ENCODE data around the gene FHIT. TPM values are rescaled to one million over a fixed set of nuclear protein-coding genes. Genes with fewer than 3 reads are reported as not detected.

Gene FHIT
- total and polyA plus RNA-seq, 10 of the 15 experiments (the other 5 are each of a cell fraction or from before 2014, with no cell fraction given), result 4.2 to 14.9 (median 9.4) TPM

- no peaks in the 10 kb centered on the region for H3K79me2 ChIP-seq (ENCODE audit: control insufficient read depth, insufficient read depth, low read length)
- FAIRE-seq, result no peak
- ChIA-PET SMC1A (ENCODE audit: uncharacterized antibody, unreplicated experiment) (interaction anchor here (1.1 to 1.5 kb wide), 2 partner anchors 19 to 51 kb away, joined by 3 read pairs; no protein-coding TSS in a partner anchor), POLR2A (no interaction called here), RAD21 (ENCODE audit: unreplicated experiment) (no interaction called here), CTCF (no interaction called here)
- no peak overlapping the region for H3K9ac ChIP-seq (ENCODE audit: control insufficient read depth, insufficient read depth, low read length)
- no peaks in the 10 kb centered on the region for H3K9me3 ChIP-seq (replicated peaks; ENCODE audit: control insufficient read depth, insufficient read depth, low read length)
- no peak overlapping the region for H3K27ac ChIP-seq (ENCODE audit: control insufficient read depth, insufficient read depth)
- 84% methylated on average over 4 of the region's 4 CpGs for WGBS (ENCODE audit: insufficient coverage, insufficient replicate concordance, low lambda C conversion rate, missing lambda C conversion rate)
- H3K36me3 ChIP-seq (ENCODE audit: control insufficient read depth in 2 of 2, insufficient read depth in 2 of 2, low read length in 1 of 2), result no peaks in the 10 kb centered on the region
- no peak overlapping the region for H3K4me2 ChIP-seq (ENCODE audit: control insufficient read depth, insufficient read depth)
- TF ChIP-seq RB1 (IDR thresholded peaks at IDR 0.05; ENCODE audit: borderline replicate concordance) (no peak), SMARCA5 (IDR thresholded peaks at IDR 0.05) (no peak), RFX5 (IDR thresholded peaks at IDR 0.05; ENCODE audit: low read depth, low read length) (no peak), MEF2B (IDR thresholded peaks at IDR 0.05; ENCODE audit: partially characterized antibody, poor library complexity, severe bottlenecking) (no peak), POU2F2 (IDR thresholded peaks at IDR 0.05; ENCODE audit: borderline replicate concordance, low read depth, low read length) (no peak)
- no peaks in the 10 kb centered on the region for H4K20me1 ChIP-seq (ENCODE audit: control insufficient read depth, insufficient read depth)
- no TSS peak for BruUV-seq (replicated peaks)
- H3K27me3 ChIP-seq (replicated peaks in 1 of 2; ENCODE audit: control insufficient read depth in 2 of 2, insufficient read depth in 2 of 2, low read length in 1 of 2), result no peaks in the 10 kb centered on the region
- no peak overlapping the region for H2AFZ ChIP-seq (ENCODE audit: control insufficient read depth, low read depth, low read length)
- no peaks in the 10 kb centered on the region for H3K4me1 ChIP-seq (ENCODE audit: control insufficient read depth, insufficient read depth, low read length)
- no peak overlapping the region for H3K4me3 ChIP-seq
- no peak for DNase-seq (ENCODE audit: low read depth, low spot score)
- intact Hi-C loops (cut with micrococcal nuclease; ENCODE audit: unreplicated experiment), result no loop called here
- ATAC-seq, result no peak
- in situ Hi-C loops (cut with MboI), result no loop called here
Measured at GRCh38 chr3:61005591-61005990, 245.7 kb downstream of the FHIT start.

- ATAC-seq, result no peak
- Histone ChIP-seq H4K20me1 (ENCODE audit: control insufficient read depth, insufficient read depth) (no peaks in the 10 kb centered on the region), H2AFZ (ENCODE audit: control insufficient read depth, low read depth, low read length) (no peak overlapping the region), H3K27me3 (replicated peaks in 1 of 2; ENCODE audit: control insufficient read depth in 2 of 2, insufficient read depth in 2 of 2, low read length in 1 of 2) (no peaks in the 10 kb centered on the region), H3K9me3 (replicated peaks; ENCODE audit: control insufficient read depth, insufficient read depth, low read length) (no peaks in the 10 kb centered on the region), H3K9ac (ENCODE audit: control insufficient read depth, insufficient read depth, low read length) (no peak overlapping the region), H3K4me3 (no peak overlapping the region), H3K36me3 (ENCODE audit: control insufficient read depth in 2 of 2, insufficient read depth in 2 of 2, low read length in 1 of 2) (no peaks in the 10 kb centered on the region), H3K27ac (ENCODE audit: control insufficient read depth, insufficient read depth) (no peak overlapping the region), H3K79me2 (ENCODE audit: control insufficient read depth, insufficient read depth, low read length) (no peaks in the 10 kb centered on the region), H3K4me1 (ENCODE audit: control insufficient read depth, insufficient read depth, low read length) (no peaks in the 10 kb centered on the region), H3K4me2 (ENCODE audit: control insufficient read depth, insufficient read depth) (no peak overlapping the region)
- no TSS peak for BruUV-seq (replicated peaks)
- ChIA-PET CTCF (interaction anchor here (1.3 kb wide), 1 partner anchor 383 kb away, joined by 3 read pairs; no protein-coding TSS in a partner anchor), POLR2A (no interaction called here), SMC1A (ENCODE audit: uncharacterized antibody, unreplicated experiment) (interaction anchor here (0.9 to 2.2 kb wide), 3 partner anchors 10 to 375 kb away, joined by 3 to 6 read pairs (median 3); no protein-coding TSS in a partner anchor), RAD21 (ENCODE audit: unreplicated experiment) (no interaction called here)
- FAIRE-seq, result no peak
- in situ Hi-C loops (cut with MboI), result no loop called here
- no peak for DNase-seq (ENCODE audit: low read depth, low spot score)
- WGBS (ENCODE audit: insufficient coverage, insufficient replicate concordance, low lambda C conversion rate, missing lambda C conversion rate), result 99% methylated on average over 3 of the region's 3 CpGs
- intact Hi-C loops (cut with micrococcal nuclease; ENCODE audit: unreplicated experiment), result no loop called here
- TF ChIP-seq HDGF (IDR thresholded peaks at IDR 0.05), result no peak
- TF ChIP-seq CBFB (IDR thresholded peaks at IDR 0.05; ENCODE audit: low read depth), result no peak
- no peak for TF ChIP-seq REST (IDR thresholded peaks at IDR 0.05; ENCODE audit: low read depth, low read length)
- no peak for TF ChIP-seq BCL11A (IDR thresholded peaks at IDR 0.05; ENCODE audit: low read depth, low read length)
- TF ChIP-seq ZNF207 (IDR thresholded peaks at IDR 0.05; ENCODE audit: borderline replicate concordance), result no peak
- TF ChIP-seq MYB (IDR thresholded peaks at IDR 0.05; ENCODE audit: borderline replicate concordance, low read depth, low read length), result no peak
- no peak for TF ChIP-seq MTA2 (IDR thresholded peaks at IDR 0.05; ENCODE audit: low read depth)
- TF ChIP-seq ESRRA (IDR thresholded peaks at IDR 0.05; ENCODE audit: low read length), result no peak
- TF ChIP-seq TCF3 (IDR thresholded peaks at IDR 0.05; ENCODE audit: borderline replicate concordance, insufficient read depth, low read depth, low read length), result no peak
- no peak for TF ChIP-seq ZBTB33 (IDR thresholded peaks at IDR 0.05)
Measured at GRCh38 chr3:60998858-60999257, 252.4 kb downstream of the FHIT start.
